HG03025 (cell line): ENCODE measurements around the gene RAB22A.
A peak's percentile ranks its signal among the peaks of the same experiment; 100 is the strongest.

Experiments used
- ATAC-seq: cut with Tn5 transposase; IDR thresholded peaks from one replicate; pipeline ENCODE4 v1.9.1; 2021; ENCODE audit warnings: mild to moderate bottlenecking, moderate library complexity; ENCODE audit not compliant: unreplicated experiment, low FRiP score

The RAB22A gene

GRCh38 chr20:58381627-58382026 is 72.1 kb downstream of the RAB22A start:
- no peak for ATAC-seq

- ATAC-seq = no peak
Measured at GRCh38 chr20:58382096-58382495, 72.6 kb downstream of the RAB22A start.

GRCh38 chr20:58384821-58385220 is 75.3 kb downstream of the RAB22A start:
- ATAC-seq = no peak

GRCh38 chr20:58388028-58388601 is 78.6 kb downstream of the RAB22A start:
- no peak for ATAC-seq

GRCh38 chr20:58388882-58389323 is 79.4 kb downstream of the RAB22A start, which contains the start of gene VAPB:
Gene VAPB, plus strand, starts transcription at chr20:58389229. Its CDS starts 231 bp downstream, at chr20:58389460.
- ATAC-seq = peak; percentile 94

- ATAC-seq = peak; percentile 26
Measured at GRCh38 chr20:58389324-58389967, 79.9 kb downstream of the RAB22A start.

GRCh38 chr20:58389968-58390658 is 80.6 kb downstream of the RAB22A start:
- no peak for ATAC-seq

- no peak for ATAC-seq
Measured at GRCh38 chr20:58390659-58391035, 81.1 kb downstream of the RAB22A start.

GRCh38 chr20:58392286-58392685 is 82.8 kb downstream of the RAB22A start:
- ATAC-seq = no peak

GRCh38 chr20:58393299-58393698 is 83.8 kb downstream of the RAB22A start:
- ATAC-seq = no peak

GRCh38 chr20:58394801-58395200 is 85.3 kb downstream of the RAB22A start:
- no peak for ATAC-seq

- no peak for ATAC-seq
Measured at GRCh38 chr20:58395604-58396003, 86.1 kb downstream of the RAB22A start.

GRCh38 chr20:58397429-58397828 is 87.9 kb downstream of the RAB22A start:
- no peak for ATAC-seq

- ATAC-seq = no peak
Measured at GRCh38 chr20:58398254-58398653, 88.7 kb downstream of the RAB22A start.

GRCh38 chr20:58399926-58400325 is 90.4 kb downstream of the RAB22A start:
- no peak for ATAC-seq

GRCh38 chr20:58401162-58401561 is 91.6 kb downstream of the RAB22A start:
- no peak for ATAC-seq

- ATAC-seq = no peak
Measured at GRCh38 chr20:58402305-58402704, 92.8 kb downstream of the RAB22A start.

- ATAC-seq = no peak
Measured at GRCh38 chr20:58402827-58403226, 93.3 kb downstream of the RAB22A start.

- no peak for ATAC-seq
Measured at GRCh38 chr20:58403272-58403671, 93.8 kb downstream of the RAB22A start.

GRCh38 chr20:58405504-58406291 is 96.2 kb downstream of the RAB22A start:
- ATAC-seq = no peak

GRCh38 chr20:58406422-58407001 is 97.0 kb downstream of the RAB22A start:
- ATAC-seq = no peak
